ENCODE measurements around the gene CNGA1.

The CNGA1 gene

GRCh38 chr4:48016141-48017107 is at the start of gene CNGA1, which contains the start of gene NIPAL1:
TSS of gene CNGA1 (minus strand) at chr4:48016681. CDS start at chr4:47952689, 63,992 bp downstream.
TSS of gene NIPAL1 (plus strand) at chr4:48016772. CDS start at chr4:48016840, 68 bp downstream.
- peak; percentile 91 for DNase-seq

- DNase-seq, result no peak
Measured at GRCh38 chr4:48065587-48066052, 49.1 kb upstream of the CNGA1 start.

GRCh38 chr4:48064349-48064748 is 47.9 kb upstream of the CNGA1 start:
- DNase-seq, result no peak

GRCh38 chr4:48058617-48059530 is 42.4 kb upstream of the CNGA1 start:
- no peak for DNase-seq

GRCh38 chr4:48051078-48051477 is 34.6 kb upstream of the CNGA1 start:
- no peak for DNase-seq

GRCh38 chr4:48049483-48049882 is 33.0 kb upstream of the CNGA1 start:
- no peak for DNase-seq

- DNase-seq, result no peak
Measured at GRCh38 chr4:48047896-48048295, 31.4 kb upstream of the CNGA1 start.

GRCh38 chr4:48047421-48047844 is 31.0 kb upstream of the CNGA1 start:
- DNase-seq, result no peak

- DNase-seq, result no peak
Measured at GRCh38 chr4:48046059-48046458, 29.6 kb upstream of the CNGA1 start.

- DNase-seq, result no peak
Measured at GRCh38 chr4:48044298-48044697, 27.8 kb upstream of the CNGA1 start.

GRCh38 chr4:48043504-48043903 is 27.0 kb upstream of the CNGA1 start:
- no peak for DNase-seq

- no peak for DNase-seq
Measured at GRCh38 chr4:48042979-48043461, 26.5 kb upstream of the CNGA1 start.

- no peak for DNase-seq
Measured at GRCh38 chr4:48041535-48042137, 25.2 kb upstream of the CNGA1 start.

- no peak for DNase-seq
Measured at GRCh38 chr4:48039561-48039960, 23.1 kb upstream of the CNGA1 start.

GRCh38 chr4:48038666-48039065 is 22.2 kb upstream of the CNGA1 start:
- no peak for DNase-seq

- DNase-seq, result no peak
Measured at GRCh38 chr4:48037117-48037462, 20.6 kb upstream of the CNGA1 start.

- no peak for DNase-seq
Measured at GRCh38 chr4:48035952-48036351, 19.5 kb upstream of the CNGA1 start.

- no peak for DNase-seq
Measured at GRCh38 chr4:48033825-48034413, 17.4 kb upstream of the CNGA1 start.

- no peak for DNase-seq
Measured at GRCh38 chr4:48033412-48033811, 16.9 kb upstream of the CNGA1 start.

GRCh38 chr4:48032721-48033120 is 16.2 kb upstream of the CNGA1 start:
- DNase-seq, result no peak

- no peak for DNase-seq
Measured at GRCh38 chr4:48031802-48032525, 15.5 kb upstream of the CNGA1 start.

- DNase-seq, result no peak
Measured at GRCh38 chr4:48030470-48030869, 14.0 kb upstream of the CNGA1 start.

Data from NCI-H774 (cell line).